Fibroblast of mammary gland (primary cell): ENCODE results near the gene GRAMD4.
A peak's percentile ranks its signal among the peaks of the same experiment; 100 is the strongest.

Experiments used
- DNase-seq: peaks from one replicate; pipeline ENCODE4 v3.0.0-alpha.2; 2010; ENCODE audit warnings: low read depth
- H3K4me3 ChIP-seq: 2 replicates; pipeline ENCODE4 v1.5.1; 2011; ENCODE audit warnings: low read depth, mild to moderate bottlenecking, low read length, moderate library complexity; ENCODE audit not compliant: control insufficient read depth
- CTCF ChIP-seq: conservative IDR thresholded peaks from 2 replicates; pipeline ENCODE4 v1.5.1; 2011; ENCODE audit warnings: low read depth, low read length, inconsistent platforms; ENCODE audit not compliant: control insufficient read depth, insufficient read depth

GRAMD4 gene

GRCh38 chr22:46578824-46579561, 41.2 kb upstream of the GRAMD4 start:
- DNase-seq = peak; percentile 35
- TF ChIP-seq CTCF = no peak
- no peak overlapping the region for H3K4me3 ChIP-seq

GRCh38 chr22:46579751-46580449, 40.3 kb upstream of the GRAMD4 start:
- no peak overlapping the region for H3K4me3 ChIP-seq
- no peak for TF ChIP-seq CTCF
- no peak for DNase-seq

DNA sequence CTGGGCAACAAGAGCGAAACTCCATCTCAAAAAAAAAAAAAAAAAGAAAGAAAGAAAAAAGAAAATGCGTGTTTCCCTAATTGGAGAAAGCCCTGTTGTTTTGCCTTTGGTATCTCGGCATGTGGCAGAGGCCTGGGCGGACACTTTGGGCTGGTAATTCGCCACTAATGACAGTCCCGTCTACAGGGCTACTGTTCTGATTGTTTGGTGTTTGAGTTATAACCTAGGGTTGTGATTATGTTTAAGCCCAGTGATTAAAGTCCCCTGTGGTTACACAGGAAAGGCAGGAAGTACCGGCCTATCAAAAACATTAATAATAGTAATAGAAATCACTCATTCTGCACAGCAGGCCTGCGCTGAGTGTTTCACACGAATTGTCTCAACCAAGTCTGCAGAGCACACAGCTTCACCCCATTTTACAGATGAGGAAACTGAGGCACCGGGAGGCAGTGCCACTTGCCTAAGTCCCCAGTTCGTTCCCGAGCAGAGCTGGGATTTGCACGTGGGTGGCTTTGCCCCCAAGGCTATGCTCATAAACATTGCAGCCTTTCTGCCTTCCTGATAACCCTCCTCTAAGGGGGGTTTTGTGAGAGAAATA, 39.1 kb upstream of the GRAMD4 start:
- H3K4me3 ChIP-seq = no peak overlapping the region
- no peak for TF ChIP-seq CTCF
- DNase-seq = no peak

DNA sequence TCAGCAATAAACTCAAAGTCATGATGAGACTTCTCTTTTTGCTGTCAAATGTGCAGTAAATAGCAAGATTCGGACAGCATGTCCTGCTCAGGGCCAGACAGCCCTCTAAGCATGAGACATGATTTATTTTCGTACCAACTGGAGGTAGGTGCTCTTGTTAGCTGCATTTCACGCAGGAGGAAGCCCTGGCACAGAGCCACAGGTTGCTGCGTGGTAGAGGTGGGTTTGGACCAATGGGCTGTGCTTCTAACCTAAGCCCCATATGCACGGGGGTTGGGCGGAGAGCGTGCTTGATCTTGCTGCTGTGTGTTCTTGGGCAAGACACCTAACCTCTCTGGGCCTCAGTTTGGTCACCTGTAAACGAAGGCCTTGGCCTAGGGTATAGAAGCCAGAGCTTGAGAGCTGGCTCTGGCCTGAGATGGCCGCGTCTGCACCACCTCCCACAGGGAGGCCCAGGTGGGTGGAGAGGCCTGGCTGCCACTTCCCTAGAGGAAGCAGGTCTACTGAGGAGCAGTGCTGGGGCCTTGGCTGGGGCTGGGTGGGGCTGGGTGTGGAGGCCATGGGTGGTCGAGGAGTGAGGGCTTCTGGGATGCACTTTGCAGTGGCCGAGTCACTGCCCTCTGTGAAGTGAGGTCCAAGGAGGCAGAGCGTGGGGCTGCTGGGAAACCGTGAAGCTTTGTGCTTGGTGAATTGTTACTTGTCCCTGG, 38.5 kb upstream of the GRAMD4 start:
- no peak for DNase-seq
- no peak for TF ChIP-seq CTCF
- H3K4me3 ChIP-seq = no peak overlapping the region

DNA sequence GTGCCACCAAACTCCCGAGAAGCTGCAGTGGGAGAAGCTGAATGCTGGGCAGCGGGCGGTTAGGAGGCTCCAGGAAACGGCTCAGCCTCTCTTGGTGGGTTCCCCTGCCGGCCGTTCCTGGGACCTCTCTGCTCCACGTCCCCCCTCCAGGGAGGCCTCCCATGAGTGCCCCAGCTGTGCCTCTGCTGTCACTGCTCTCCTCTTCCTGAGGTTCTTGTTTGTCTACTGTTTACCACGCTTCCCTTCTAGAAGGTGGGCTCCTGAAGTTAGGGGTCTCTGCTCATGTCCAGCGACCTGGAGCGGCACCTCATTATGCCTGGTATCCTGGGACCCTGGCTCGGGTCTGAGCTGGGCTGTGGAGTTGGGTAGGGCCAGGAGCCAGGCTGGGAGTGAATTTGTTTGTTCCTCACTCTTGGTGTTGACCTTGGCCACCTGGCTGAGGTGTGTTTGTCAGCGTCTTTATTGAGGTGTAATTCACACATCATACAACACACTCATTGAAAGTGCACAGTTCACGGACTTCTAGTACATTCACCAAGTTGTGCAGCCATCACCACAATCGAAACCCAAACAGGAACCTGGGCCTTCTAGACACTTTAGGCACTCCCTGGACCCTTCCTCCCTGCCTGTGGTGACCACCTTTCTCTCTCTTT, 37.8 kb upstream of the GRAMD4 start:
- TF ChIP-seq CTCF = no peak
- no peak for DNase-seq
- H3K4me3 ChIP-seq = no peak overlapping the region

DNA sequence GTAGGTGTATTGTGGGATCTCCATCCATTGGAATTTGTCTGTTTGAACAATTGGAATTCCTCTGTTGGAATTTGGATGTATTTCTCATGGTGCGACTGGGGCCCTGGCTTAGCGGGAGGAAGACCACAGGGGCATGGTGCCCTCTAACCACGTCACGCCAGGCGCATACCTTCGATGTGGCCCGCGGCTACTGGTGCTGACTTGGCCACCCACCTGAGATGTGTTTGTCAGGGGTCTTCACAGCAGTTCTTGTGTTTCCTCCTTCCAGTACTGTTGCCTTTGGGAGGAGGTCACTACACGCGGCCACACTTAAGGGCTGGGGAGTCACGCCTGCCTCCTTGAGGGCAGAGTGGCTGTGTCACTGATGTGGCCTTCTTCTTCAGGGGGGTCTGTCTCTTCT, 36.6 kb upstream of the GRAMD4 start:
- no peak overlapping the region for H3K4me3 ChIP-seq
- TF ChIP-seq CTCF = no peak
- DNase-seq = no peak
